GM18858 (cell line): ENCODE measurements around the gene MVB12B.
"Not testable (repeated sequence)": the region's sequence is repeated elsewhere in the genome, so short reads cannot be mapped to it uniquely, and the experiment has no call there.

Source experiments
- ATAC-seq: cut with Tn5 transposase; IDR thresholded peaks from one replicate; pipeline ENCODE4 v1.9.1; 2021; ENCODE audit not compliant: unreplicated experiment

Gene MVB12B

GRCh38 chr9:126527109-126527825 lies 200.6 kb downstream of the MVB12B start:
- no peak for ATAC-seq

- no peak for ATAC-seq
Measured at GRCh38 chr9:126528111-126528510, 201.5 kb downstream of the MVB12B start.

- no peak for ATAC-seq
Measured at GRCh38 chr9:126528915-126529314, 202.3 kb downstream of the MVB12B start.

- ATAC-seq, result no peak
Measured at GRCh38 chr9:126531035-126531571, 204.5 kb downstream of the MVB12B start.

- ATAC-seq, result no peak
Measured at GRCh38 chr9:126531591-126531990, 205.0 kb downstream of the MVB12B start.

- ATAC-seq, result no peak
Measured at GRCh38 chr9:126532019-126532462, 205.4 kb downstream of the MVB12B start.

GRCh38 chr9:126532489-126532888 lies 205.9 kb downstream of the MVB12B start:
- ATAC-seq, result no peak

- no peak for ATAC-seq
Measured at GRCh38 chr9:126532951-126533925, 206.6 kb downstream of the MVB12B start.

- no peak for ATAC-seq
Measured at GRCh38 chr9:126533926-126534310, 207.3 kb downstream of the MVB12B start.

GRCh38 chr9:126534431-126535186 lies 208.0 kb downstream of the MVB12B start:
- ATAC-seq, result no peak

GRCh38 chr9:126536131-126536530 lies 209.5 kb downstream of the MVB12B start:
- no peak for ATAC-seq

GRCh38 chr9:126536841-126537465 lies 210.3 kb downstream of the MVB12B start:
- ATAC-seq, result no peak

- no peak for ATAC-seq
Measured at GRCh38 chr9:126538550-126538949, 211.9 kb downstream of the MVB12B start.

- ATAC-seq, result not testable (repeated sequence)
Measured at GRCh38 chr9:126540398-126540797, 213.8 kb downstream of the MVB12B start.

- no peak for ATAC-seq
Measured at GRCh38 chr9:126543490-126543889, 216.9 kb downstream of the MVB12B start.

- ATAC-seq, result no peak
Measured at GRCh38 chr9:126545106-126545505, 218.5 kb downstream of the MVB12B start.

- ATAC-seq, result no peak
Measured at GRCh38 chr9:126546036-126546435, 219.4 kb downstream of the MVB12B start.

GRCh38 chr9:126548312-126548711 lies 221.7 kb downstream of the MVB12B start:
- ATAC-seq, result no peak

- no peak for ATAC-seq
Measured at GRCh38 chr9:126549246-126550006, 222.8 kb downstream of the MVB12B start.

- no peak for ATAC-seq
Measured at GRCh38 chr9:126550891-126551351, 224.3 kb downstream of the MVB12B start.
